GM21786 (cell line): ENCODE data around the gene GNPTAB.

Source experiments
- ATAC-seq: cut with Tn5 transposase; IDR thresholded peaks from one replicate; pipeline ENCODE4 v1.9.1; 2021; ENCODE audit not compliant: unreplicated experiment

Gene GNPTAB

GRCh38 chr12:101809208-101809607, 21.6 kb downstream of the GNPTAB start:
- ATAC-seq, result no peak

GRCh38 chr12:101806265-101806664, 24.5 kb downstream of the GNPTAB start:
- ATAC-seq, result no peak

GRCh38 chr12:101804409-101804808, 26.4 kb downstream of the GNPTAB start:
- no peak for ATAC-seq

- ATAC-seq, result no peak
These were observed 26.8 kb downstream of the GNPTAB start for GRCh38 chr12:101803978-101804377.

- ATAC-seq, result no peak
These were observed 28.3 kb downstream of the GNPTAB start for GRCh38 chr12:101802486-101802885.

GRCh38 chr12:101799774-101800173, 31.0 kb downstream of the GNPTAB start:
- ATAC-seq, result no peak

- ATAC-seq, result no peak
These were observed 35.0 kb downstream of the GNPTAB start for GRCh38 chr12:101795786-101796185.

- ATAC-seq, result no peak
These were observed 35.7 kb downstream of the GNPTAB start for GRCh38 chr12:101795013-101795412.

- ATAC-seq, result no peak
These were observed 36.2 kb downstream of the GNPTAB start for GRCh38 chr12:101794574-101794973.

GRCh38 chr12:101793401-101793800, 37.4 kb downstream of the GNPTAB start:
- peak; percentile 83 for ATAC-seq

GRCh38 chr12:101792046-101792931, 38.5 kb downstream of the GNPTAB start:
- ATAC-seq, result no peak

GRCh38 chr12:101789171-101789570, 41.6 kb downstream of the GNPTAB start:
- ATAC-seq, result no peak

GRCh38 chr12:101785671-101786070, 45.1 kb downstream of the GNPTAB start:
- ATAC-seq, result no peak

GRCh38 chr12:101784376-101784775, 46.4 kb downstream of the GNPTAB start:
- no peak for ATAC-seq

- ATAC-seq, result no peak
These were observed 46.9 kb downstream of the GNPTAB start for GRCh38 chr12:101783838-101784237.

- no peak for ATAC-seq
These were observed 47.6 kb downstream of the GNPTAB start for GRCh38 chr12:101783150-101783549.

- ATAC-seq, result no peak
These were observed 48.5 kb downstream of the GNPTAB start for GRCh38 chr12:101782273-101782731.

GRCh38 chr12:101781834-101782233, 48.9 kb downstream of the GNPTAB start:
- ATAC-seq, result no peak

GRCh38 chr12:101780599-101780998, 50.2 kb downstream of the GNPTAB start:
- no peak for ATAC-seq

- no peak for ATAC-seq
These were observed 51.1 kb downstream of the GNPTAB start for GRCh38 chr12:101779626-101780025.

GRCh38 chr12:101779200-101779599, 51.6 kb downstream of the GNPTAB start:
- no peak for ATAC-seq

- no peak for ATAC-seq
These were observed 52.8 kb downstream of the GNPTAB start for GRCh38 chr12:101777978-101778377.

- ATAC-seq, result no peak
These were observed 53.3 kb downstream of the GNPTAB start for GRCh38 chr12:101777485-101777884.
